ENCODE data around the gene CADM4.

CADM4 gene

DNA sequence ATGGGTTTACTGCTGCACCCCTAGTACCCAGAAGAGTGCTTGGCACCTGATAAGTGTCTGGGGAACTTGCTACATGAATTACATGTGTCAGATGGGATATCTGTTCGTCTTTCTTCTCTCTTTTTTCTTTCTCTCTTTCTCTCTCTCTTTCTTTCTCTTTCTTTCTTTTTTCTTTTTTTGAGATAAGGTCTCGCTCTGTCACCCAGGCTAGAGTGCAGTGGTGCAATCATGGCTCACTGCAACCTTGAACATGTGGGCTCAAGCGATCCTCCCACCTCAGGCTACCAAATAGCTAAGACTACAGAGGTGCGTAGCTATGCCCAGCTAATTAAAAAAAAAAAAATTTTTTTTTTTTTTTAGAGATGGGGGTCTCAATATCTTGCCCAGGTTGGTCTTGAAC lies 6.1 kb downstream of the CADM4 start:
- DNase-seq = no peak

DNA sequence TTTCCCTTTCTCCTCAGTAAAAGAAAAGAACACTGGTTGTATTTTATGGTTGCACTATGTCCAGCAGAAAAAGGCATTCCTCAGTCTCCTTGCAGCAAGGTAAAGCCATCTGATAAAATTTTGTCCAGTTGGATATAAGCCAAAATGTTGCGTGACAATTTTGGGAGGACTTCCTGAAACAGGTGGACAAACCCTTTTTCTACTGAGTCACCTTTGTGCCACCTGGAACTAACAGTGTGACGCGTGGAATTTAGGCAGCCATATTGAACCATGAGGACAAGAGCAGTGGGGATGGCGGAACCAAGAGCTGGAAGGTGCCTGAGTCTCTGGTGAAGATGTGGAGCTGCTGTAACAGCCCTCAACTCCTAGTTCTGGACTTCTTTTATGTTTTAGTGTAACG lies 8.2 kb downstream of the CADM4 start:
- DNase-seq = no peak

DNA sequence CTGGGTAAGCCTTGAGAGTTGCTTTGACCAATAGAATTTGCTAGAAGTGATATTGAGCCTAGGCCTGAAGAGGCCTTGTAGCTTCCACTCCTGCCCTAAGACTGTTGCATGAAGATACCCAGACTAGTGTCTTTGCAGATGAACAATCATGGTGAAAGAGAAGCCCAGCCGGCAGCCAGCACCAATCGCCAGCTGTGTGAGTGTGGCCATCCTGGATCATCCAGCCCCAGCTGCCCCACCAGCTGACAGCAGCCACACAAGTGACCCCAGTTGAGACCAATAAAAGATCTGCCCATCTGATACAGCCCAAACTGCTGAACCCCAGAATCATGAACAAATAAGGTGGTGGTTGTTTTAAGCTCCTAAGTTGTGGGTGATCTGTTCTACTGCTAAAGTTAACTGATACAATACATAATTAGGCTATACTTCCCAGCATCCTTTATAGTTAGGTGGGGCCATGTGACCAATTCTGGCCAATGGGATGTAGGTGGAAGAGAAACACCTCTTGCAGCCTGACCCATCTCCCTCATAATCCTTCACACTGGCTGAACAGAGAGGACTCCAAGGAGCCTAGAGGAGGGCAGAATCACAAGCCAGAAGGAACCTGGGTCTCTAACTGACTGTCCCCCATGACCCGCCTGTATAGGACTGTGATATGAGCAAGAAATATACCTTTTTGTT lies 10.9 kb downstream of the CADM4 start:
- DNase-seq = no peak

- no peak for DNase-seq
Measured at GRCh38 chr19:43626838-43627237, 12.8 kb downstream of the CADM4 start.

- peak; percentile 70 for DNase-seq
Measured at GRCh38 chr19:43625918-43626579, 13.6 kb downstream of the CADM4 start.

DNA sequence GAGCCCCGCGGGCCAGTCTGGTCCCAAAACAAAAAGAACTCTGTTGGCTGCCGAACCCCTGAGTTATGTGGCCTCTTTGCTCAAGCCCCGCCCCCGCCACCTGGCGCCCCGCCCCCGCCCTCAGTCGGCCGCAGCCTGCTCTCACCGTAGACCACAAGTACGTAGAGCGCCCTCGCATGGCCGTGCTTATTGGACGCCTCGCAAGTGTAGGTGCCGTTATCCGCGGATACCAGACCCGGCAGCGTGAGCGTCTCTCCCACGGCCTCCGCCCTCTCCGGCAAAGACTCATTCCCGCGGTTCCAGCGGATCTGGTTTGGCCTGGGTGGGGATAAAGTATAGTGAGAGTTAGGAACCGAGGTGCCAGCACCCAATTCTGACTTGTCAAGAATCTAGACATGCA lies 14.7 kb downstream of the CADM4 start:
- DNase-seq = peak; percentile 92

DNA sequence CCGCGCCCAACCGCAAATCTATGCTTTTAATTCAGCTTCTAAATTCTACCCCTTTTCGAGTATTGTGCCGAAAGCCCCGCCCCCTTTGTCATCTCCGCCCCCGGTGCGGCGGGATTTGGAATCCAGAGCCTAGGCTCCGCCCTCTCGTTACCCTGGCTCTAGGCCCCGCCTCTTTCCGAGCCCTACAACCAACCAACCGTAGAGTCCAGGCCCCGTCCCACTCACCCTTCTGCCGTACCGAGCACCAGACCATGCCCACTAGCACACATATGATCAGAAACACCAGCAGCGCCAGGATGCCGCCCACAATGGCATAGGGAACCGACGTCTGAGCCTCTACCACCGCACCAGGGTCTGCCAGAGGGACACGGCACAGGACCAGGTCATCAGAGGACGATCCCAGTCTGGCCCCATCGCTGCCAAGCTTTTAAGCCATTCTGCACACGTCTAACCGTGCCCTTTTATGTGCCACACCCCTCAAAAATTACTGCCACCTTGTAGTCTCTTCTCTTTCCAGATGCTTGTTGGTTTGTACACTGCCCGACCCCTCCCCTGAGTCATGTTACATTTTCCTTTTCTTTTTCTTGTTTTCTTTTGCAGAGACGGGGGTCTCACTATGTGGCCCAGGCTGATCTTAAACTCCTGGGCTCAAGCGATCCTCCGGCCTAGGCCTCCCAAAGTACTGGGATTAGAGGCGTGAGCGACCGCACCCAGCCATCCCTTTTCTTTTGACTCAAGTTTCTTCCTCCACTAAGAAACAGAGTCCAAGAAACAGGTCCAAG lies 15.6 kb downstream of the CADM4 start:
- peak; percentile 67 for DNase-seq

- DNase-seq = no peak
Measured at GRCh38 chr19:43622956-43623355, 16.7 kb downstream of the CADM4 start.

DNA sequence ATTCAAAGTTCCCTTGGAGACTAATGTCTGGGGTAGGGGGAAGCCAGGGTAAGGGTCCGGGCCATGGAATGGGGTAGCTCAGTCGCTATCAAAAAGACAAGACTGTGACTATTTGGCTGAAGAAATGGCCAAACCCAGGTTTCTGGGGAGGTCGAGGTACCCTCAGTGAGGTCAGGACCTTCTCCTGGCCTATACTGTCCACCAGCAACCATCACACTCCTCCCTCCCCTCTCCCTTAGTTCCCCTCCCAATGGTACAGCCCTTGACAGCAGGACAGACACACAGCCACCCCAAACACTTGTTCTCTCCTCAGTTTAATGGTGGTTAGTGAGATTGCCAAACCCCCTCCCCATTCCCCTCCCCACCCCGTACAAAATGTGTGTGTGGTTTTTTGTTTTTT lies 17.6 kb downstream of the CADM4 start:
- no peak for DNase-seq

DNA sequence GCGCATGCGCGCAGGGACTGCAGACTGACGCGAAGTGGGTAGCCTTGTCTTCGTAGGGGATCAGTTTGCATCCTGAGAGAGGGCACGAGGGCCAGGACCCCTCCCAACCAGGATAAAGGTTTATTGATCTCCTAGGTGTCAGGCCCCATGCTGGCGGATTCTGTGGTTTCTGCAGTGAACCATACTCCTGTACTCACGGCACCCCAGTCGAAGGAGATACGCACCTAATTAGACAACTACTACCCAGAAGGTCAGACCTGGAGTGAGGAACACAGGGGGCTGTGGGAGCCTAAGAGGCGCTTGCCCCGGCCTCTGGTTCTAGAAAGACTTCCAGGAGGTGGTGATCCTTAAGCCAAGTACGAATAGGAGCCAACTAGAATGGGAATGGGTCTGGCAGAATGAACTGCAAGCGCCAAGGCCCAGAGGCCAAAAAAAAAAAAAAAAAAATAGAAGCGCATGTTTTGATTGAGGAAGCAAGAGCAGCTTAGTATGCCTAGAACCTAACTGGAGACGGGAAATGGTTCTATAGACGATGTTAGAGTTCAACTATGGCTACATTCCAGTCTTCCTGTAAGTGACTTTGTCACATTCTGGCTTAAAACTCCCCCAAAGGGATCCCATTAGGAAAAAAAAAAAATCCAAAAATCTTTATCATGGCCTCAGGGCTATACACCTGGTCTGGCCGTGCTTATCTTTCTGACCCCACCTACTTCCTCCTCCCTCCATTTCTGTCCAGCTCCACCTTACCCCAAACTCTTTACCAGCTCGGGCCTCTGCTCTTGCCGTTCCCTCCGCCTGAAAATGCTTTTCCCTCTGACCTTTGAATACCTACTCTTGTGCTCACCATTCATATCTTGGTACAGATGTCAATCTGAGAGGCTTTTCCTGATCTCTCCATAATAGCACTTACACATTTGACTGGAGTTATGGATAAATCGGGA lies 19.3 kb downstream of the CADM4 start:
- DNase-seq = no peak

DNA sequence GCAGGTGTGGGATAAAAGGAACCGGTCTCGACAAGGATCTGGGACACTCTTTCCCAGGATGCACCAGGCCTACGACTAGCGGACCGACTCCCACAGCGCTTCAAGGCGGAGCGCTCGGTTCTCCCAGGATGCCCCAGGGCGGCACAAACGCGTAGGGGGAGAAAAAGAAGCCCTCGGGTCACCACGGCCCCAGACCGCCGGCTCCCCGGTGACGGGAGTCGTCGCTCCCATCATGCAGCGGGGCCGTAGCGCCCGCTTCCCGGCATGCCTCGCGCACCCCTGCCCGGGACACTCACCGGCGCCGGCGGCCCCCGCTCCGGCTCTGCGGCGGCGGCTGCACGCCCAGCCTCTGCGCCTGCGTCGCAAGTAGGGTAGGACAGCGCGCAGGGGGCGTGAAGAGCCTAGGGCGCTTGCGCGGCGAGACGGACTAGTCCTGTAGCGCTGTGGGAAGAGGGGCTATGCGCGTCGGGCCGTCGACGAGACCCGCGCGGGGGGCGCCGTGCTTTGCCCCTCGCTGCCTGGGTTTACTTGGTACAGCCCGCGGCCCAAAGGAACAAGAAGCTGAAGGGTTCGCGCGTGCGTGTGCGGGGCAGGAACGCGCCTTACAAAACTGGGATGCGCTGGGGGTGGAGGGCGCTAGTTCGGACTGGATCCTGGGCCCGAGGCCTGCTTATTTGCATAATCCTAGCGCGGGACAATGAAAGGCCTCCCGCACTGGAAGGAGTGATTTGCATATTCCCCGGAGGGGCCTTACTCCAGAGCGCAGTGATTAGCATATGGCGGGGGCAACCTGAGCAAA lies 20.2 kb downstream of the CADM4 start, which contains the start of gene ZNF428:
TSS of gene ZNF428 (minus strand) at position 368 of the 799 bp plus-strand sequence. CDS start 5,325 bp downstream, outside the sequence.
- DNase-seq = peak; percentile 95

- DNase-seq = no peak
Measured at GRCh38 chr19:43618921-43619261, 20.8 kb downstream of the CADM4 start.

GRCh38 chr19:43616954-43617353 lies 22.7 kb downstream of the CADM4 start:
- no peak for DNase-seq

DNA sequence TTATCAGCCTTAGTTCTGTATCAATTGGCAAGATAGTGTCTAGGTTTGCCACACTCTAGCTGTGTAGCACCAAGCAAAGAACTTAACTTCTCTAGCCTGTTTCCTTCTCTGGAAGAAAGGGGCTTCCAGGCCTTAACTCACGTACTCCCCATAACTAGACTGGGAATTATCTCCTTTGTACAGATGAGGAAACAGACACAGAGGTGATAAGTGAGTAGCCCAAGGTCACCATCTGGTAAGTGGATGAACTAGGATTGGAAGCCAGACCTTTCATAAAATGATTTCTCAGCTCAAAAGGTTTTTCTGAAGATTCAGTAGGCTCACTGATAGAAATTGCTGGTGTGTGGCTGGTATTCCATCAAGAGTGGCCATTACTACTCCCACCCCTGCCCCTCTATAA lies 23.3 kb downstream of the CADM4 start:
- no peak for DNase-seq

- no peak for DNase-seq
Measured at GRCh38 chr19:43612374-43612773, 27.3 kb downstream of the CADM4 start.

DNA sequence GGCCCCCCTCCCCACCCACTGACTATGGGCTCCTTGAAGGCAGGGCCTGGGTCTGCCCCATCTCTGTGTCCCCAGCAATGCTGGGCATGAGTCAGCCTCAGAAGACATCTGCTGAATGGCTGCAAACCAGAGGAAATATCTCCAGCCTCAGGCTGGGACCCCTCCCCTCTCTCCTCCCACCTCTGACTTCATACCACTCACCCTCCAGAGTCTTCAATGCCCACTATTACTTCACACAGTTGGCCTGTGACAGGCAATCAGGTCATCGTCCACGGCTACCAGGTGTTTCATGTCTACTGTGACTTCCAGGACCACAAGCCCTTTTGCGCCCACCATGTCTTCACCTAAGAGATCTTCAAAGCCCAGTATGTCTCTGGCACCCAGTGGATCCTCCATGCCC lies 27.9 kb downstream of the CADM4 start, which contains the start of gene SRRM5:
TSS of gene SRRM5 (plus strand) at position 301 of the 400 bp plus-strand sequence. CDS start at position 335, 34 bp downstream.
- no peak for DNase-seq

DNA sequence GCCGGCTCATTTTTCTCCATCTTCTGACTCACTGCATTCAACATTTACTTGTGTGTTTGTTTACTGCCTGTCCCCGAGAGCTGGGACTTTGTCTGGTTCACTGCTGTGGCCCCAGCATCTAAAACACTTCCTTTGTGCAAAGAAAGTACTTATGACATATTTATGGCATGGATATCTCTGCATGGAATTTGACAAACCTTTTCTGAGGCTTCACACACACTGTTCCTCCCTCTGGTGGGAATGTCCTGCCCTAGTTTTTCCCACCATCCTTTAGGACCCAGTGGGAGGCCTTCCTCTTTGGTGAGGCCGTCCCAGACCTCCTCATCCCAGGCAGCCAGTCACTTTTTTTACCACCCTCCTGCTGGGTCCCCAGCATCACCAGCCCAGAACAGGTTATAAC lies 29.2 kb downstream of the CADM4 start:
- DNase-seq = no peak

- no peak for DNase-seq
Measured at GRCh38 chr19:43609872-43610271, 29.8 kb downstream of the CADM4 start.

DNA sequence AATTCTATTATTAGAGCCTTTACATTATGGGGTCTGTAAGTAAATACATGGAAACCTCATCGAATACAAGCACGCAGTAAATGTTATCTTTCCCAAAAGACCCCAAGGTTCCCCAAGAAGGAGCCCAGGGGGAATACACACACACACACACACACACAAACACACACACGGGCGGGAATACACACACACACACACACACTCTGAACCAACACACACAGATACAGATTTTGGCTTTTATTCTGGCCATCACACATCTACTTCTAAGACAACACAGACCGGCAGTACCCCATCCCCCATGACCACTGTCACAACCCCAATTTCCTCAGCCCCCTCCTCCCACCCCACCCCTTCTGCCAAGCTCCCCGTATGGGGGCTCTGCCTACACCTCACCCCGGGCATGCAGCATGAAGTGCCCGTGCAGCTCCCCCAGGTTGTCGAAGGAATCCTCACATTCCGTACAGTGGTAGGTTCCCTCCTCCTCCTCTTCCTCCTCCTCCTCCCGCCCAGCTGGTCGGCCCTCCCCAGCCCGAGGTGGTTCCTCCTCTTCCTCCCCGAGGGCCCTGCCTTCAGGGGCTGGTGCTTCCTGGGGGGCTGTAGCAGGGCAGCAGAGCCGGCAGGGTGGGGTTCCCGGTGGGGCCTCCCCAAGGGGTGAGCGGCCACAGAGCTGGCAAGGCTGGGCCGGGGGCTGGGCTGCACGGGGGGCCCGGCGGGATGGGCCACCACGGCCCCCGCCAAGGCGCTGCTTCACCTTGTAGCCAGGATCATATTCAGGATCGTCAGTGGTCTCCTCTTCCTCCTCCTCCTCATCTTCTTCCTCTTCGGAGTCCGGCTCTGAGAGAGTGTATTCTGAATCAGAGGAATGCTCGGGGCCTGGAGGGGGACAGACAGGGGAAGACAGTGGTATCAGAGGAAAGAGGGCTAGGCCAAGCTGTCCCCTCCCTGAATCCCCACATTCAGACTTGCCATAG lies 32.1 kb downstream of the CADM4 start:
- DNase-seq = no peak

- DNase-seq = no peak
Measured at GRCh38 chr19:43606569-43607229, 33.0 kb downstream of the CADM4 start.

All from islet precursor cell (in vitro differentiated cells).